Right ventricle myocardium inferior (tissue), 1 donor: ENCODE data around the gene CDKL5. TPM values are rescaled to one million over a fixed set of nuclear protein-coding genes. Genes with fewer than 3 reads are reported as not detected.

Source experiments
- total RNA-seq: library from RNA; stranded (reverse); fragmentation: NEBNext Ultra II Directional; extraction: Animal tissue kit (Norgen Biotek cat#: 25700); gene quantifications from one replicate; pipeline ENCODE4 v1.2.1, GENCODE V29; 2021
- donor health status: DM: no; HTN: yes; CAD: no; lungs with severe emphysema.

CDKL5 gene
- total RNA-seq, 1 donor from 2014 or later, result 8.1 TPM

Other genes with a start within 250 kb of the CDKL5 start
- not detected for gene BEND2, start 204.7 kb upstream of the CDKL5 start, total RNA-seq
- 1.4 TPM for gene SCML2, start 70.9 kb upstream of the CDKL5 start, total RNA-seq
- not detected for gene RS1, start 246.5 kb downstream of the CDKL5 start, total RNA-seq